Skin epidermis (tissue), 12 donors: Measurements from ENCODE around the gene IGF2BP3.

Experiments used
- H3K27ac ChIP-seq, 21 experiments: fragments of 200-600 bp; sonication (generic) in 11 of 21; one replicate each; pipeline ENCODE4 v1.5.0; 2020; ENCODE audit warnings: mild to moderate bottlenecking in 3 of 21, inconsistent platforms in 2 of 21, moderate library complexity in 2 of 21
- H3K4me3 ChIP-seq, 7 experiments: fragments of 200-600 bp; sonication (generic) in 2 of 7; one replicate each; pipeline ENCODE4 v1.5.0; 2020; ENCODE audit warnings: inconsistent platforms in 2 of 7, mild to moderate bottlenecking in 2 of 7, moderate library complexity in 1 of 7

IGF2BP3 gene

GRCh38 chr7:23472956-23473843 lies 2.9 kb upstream of the IGF2BP3 start:
- Histone ChIP-seq H3K4me3 (no peak overlapping the region), H3K27ac (no peak overlapping the region)

GRCh38 chr7:23472556-23472955 lies 2.3 kb upstream of the IGF2BP3 start:
- no peak overlapping the region for H3K4me3 ChIP-seq
- H3K27ac ChIP-seq: no peak overlapping the region

GRCh38 chr7:23472046-23472445 lies 1.8 kb upstream of the IGF2BP3 start:
- no peak overlapping the region for H3K4me3 ChIP-seq
- no peak overlapping the region for H3K27ac ChIP-seq

- Histone ChIP-seq H3K4me3 (peak overlapping the region in 4 of 7 experiments; percentile 6 to 10 (median 7)), H3K27ac (no peak overlapping the region)
These were observed 992 bp upstream of the IGF2BP3 start for GRCh38 chr7:23471106-23471859.

GRCh38 chr7:23469961-23470250 lies 385 bp downstream of the IGF2BP3 start:
- H3K27ac ChIP-seq: no peak overlapping the region
- peak overlapping the region in 4 of 7 experiments; percentile 5 to 36 (median 24) for H3K4me3 ChIP-seq

- Histone ChIP-seq H3K4me3 (peak overlapping the region; percentile 7 to 36 (median 17)), H3K27ac (no peak overlapping the region)
These were observed 936 bp downstream of the IGF2BP3 start for GRCh38 chr7:23469150-23469960.

- Histone ChIP-seq H3K4me3 (peak overlapping the region in 6 of 7 experiments; percentile 8 to 31 (median 16)), H3K27ac (no peak overlapping the region)
These were observed 1.7 kb downstream of the IGF2BP3 start for GRCh38 chr7:23468526-23469149.

- no peak overlapping the region for H3K27ac ChIP-seq
- no peak overlapping the region for H3K4me3 ChIP-seq
These were observed 2.3 kb downstream of the IGF2BP3 start for GRCh38 chr7:23467806-23468525.

GRCh38 chr7:23467291-23467805 lies 2.9 kb downstream of the IGF2BP3 start:
- Histone ChIP-seq H3K27ac (no peak overlapping the region), H3K4me3 (no peak overlapping the region)

GRCh38 chr7:23462846-23463245 lies 7.4 kb downstream of the IGF2BP3 start:
- Histone ChIP-seq H3K4me3 (no peak overlapping the region), H3K27ac (no peak overlapping the region)

GRCh38 chr7:23458044-23458443 lies 12.2 kb downstream of the IGF2BP3 start:
- Histone ChIP-seq H3K4me3 (no peak overlapping the region), H3K27ac (no peak overlapping the region)

GRCh38 chr7:23456093-23456492 lies 14.2 kb downstream of the IGF2BP3 start:
- no peak overlapping the region for H3K4me3 ChIP-seq
- H3K27ac ChIP-seq: no peak overlapping the region

GRCh38 chr7:23454881-23455526 lies 15.3 kb downstream of the IGF2BP3 start:
- no peak overlapping the region for H3K4me3 ChIP-seq

GRCh38 chr7:23450518-23450917 lies 19.8 kb downstream of the IGF2BP3 start:
- no peak overlapping the region for H3K27ac ChIP-seq
- no peak overlapping the region for H3K4me3 ChIP-seq

More at GRCh38 chr7:23454881-23455526, 15.3 kb downstream of the IGF2BP3 start:
- H3K27ac ChIP-seq: no peak overlapping the region

- Histone ChIP-seq H3K4me3 (no peak overlapping the region), H3K27ac (no peak overlapping the region)
These were observed 20.4 kb downstream of the IGF2BP3 start for GRCh38 chr7:23449941-23450340.

- no peak overlapping the region for H3K4me3 ChIP-seq
- no peak overlapping the region for H3K27ac ChIP-seq
These were observed 25.0 kb downstream of the IGF2BP3 start for GRCh38 chr7:23445326-23445725.

GRCh38 chr7:23443974-23444373 lies 26.3 kb downstream of the IGF2BP3 start:
- Histone ChIP-seq H3K27ac (no peak overlapping the region), H3K4me3 (no peak overlapping the region)

GRCh38 chr7:23438171-23438570 lies 32.1 kb downstream of the IGF2BP3 start:
- H3K4me3 ChIP-seq: no peak overlapping the region
- H3K27ac ChIP-seq: no peak overlapping the region
